K562 (cell line): ENCODE results near the gene EVA1A. TPM values are rescaled to one million over a fixed set of nuclear protein-coding genes. Genes with fewer than 3 reads are reported as not detected.

Experiments
- ATAC-seq: fragments of 200-7000 bp; cut with Tn5 transposase; 3 replicates; pipeline ENCODE4 v1.9.1; 2020; ENCODE audit warnings: moderate library complexity
- BruUV-seq: library from RNA; stranded (reverse); fragments of 400-500 nt; replicated peaks from 2 replicates; lab custom pipeline; 2021; lab: Mats Ljungman, UMichigan
- CTCF ChIA-PET: fragments of 300-600 bp; formaldehyde crosslinking; extraction: SDS; loops from one replicate; lab custom pipeline; 2021; ENCODE audit warnings: low intra/inter-chr PET ratio; lab: Yijun Ruan, JAX
- POLR2A ChIA-PET: fragments of 300-600, 350-650 bp; sonication (Branson Sonifier 250); formaldehyde crosslinking; extraction: SDS; loops from one replicate; lab custom pipeline; 2021; ENCODE audit warnings: antibody characterized with exemption, inconsistent platforms; lab: Yijun Ruan, JAX
- DNase-seq, 4 experiments: peaks; one replicate each; pipeline versions ENCODE4 v3.0.0 to v3.0.0-alpha.2; 2011 to 2018; ENCODE audit warnings: low spot score in 3 of 4, mixed read lengths in 3 of 4; ENCODE audit errors: extremely low read depth in 1 of 4
- FAIRE-seq: peaks from 2 replicates; lab custom pipeline; 2011; peaks lifted over from hg19 to GRCh38; lab: Jason Lieb, UNC
- H2AFZ ChIP-seq: 2 replicates; pipeline ENCODE4 v1.6.0; 2011; ENCODE audit warnings: low read depth, low read length, control low read depth, inconsistent platforms
- H3K27ac ChIP-seq: fragments of 200-600 bp; 3 replicates; pipeline ENCODE4 v1.8.0; 2011; ENCODE audit warnings: low read depth, mild to moderate bottlenecking, control low read depth, inconsistent platforms, low read length, moderate library complexity, mixed read lengths; ENCODE audit errors: extremely low read depth
- H3K27me3 ChIP-seq, 2 experiments: fragments of 300-600 bp in 1 of 2; 2 replicates in 1 of 2; 3 replicates in 1 of 2; pipeline versions ENCODE4 v1.6.0 to v1.8.0; 2011; ENCODE audit warnings: inconsistent platforms in 2 of 2, low read length in 2 of 2, mild to moderate bottlenecking in 1 of 2, mixed read lengths in 1 of 2, moderate library complexity in 1 of 2; ENCODE audit not compliant: control insufficient read depth in 2 of 2, insufficient read depth in 2 of 2
- H3K36me3 ChIP-seq: fragments of 300-600 bp; 3 replicates; pipeline ENCODE4 v1.8.0; 2011; ENCODE audit warnings: mild to moderate bottlenecking, low read length, inconsistent platforms; ENCODE audit not compliant: control insufficient read depth, insufficient read depth
- H3K4me1 ChIP-seq, 2 experiments: fragments of 200-600 bp in 1 of 2; replicated peaks in 1 of 2; 2 replicates in 1 of 2; 3 replicates in 1 of 2; pipeline versions ENCODE4 v1.5.1 to v1.8.0; 2011; ENCODE audit warnings: inconsistent platforms in 2 of 2, low read length in 2 of 2, mild to moderate bottlenecking in 1 of 2, mixed read lengths in 1 of 2, moderate library complexity in 1 of 2; ENCODE audit not compliant: control insufficient read depth in 2 of 2, insufficient read depth in 2 of 2
- H3K4me2 ChIP-seq: 2 replicates; pipeline ENCODE4 v1.6.1; 2011; ENCODE audit warnings: low read length, control low read depth, inconsistent platforms, mixed read lengths; ENCODE audit not compliant: insufficient read depth
- H3K4me3 ChIP-seq: fragments of 200-600 bp; sonication (generic), shearing (Covaris generic); 2 replicates; pipeline ENCODE4 v1.5.1; 2016; ENCODE audit warnings: control low read depth, inconsistent platforms
- H3K79me2 ChIP-seq: fragments of 200-600 bp; 3 replicates; pipeline ENCODE4 v1.8.0; 2011; ENCODE audit warnings: low read length, inconsistent platforms; ENCODE audit not compliant: control insufficient read depth, insufficient read depth
- H3K9ac ChIP-seq, 2 experiments: 2 replicates each; pipeline versions ENCODE4 v1.6.0 to v1.6.1; 2011; ENCODE audit warnings: low read depth in 2 of 2, low read length in 2 of 2, control low read depth in 1 of 2, inconsistent platforms in 1 of 2, mild to moderate bottlenecking in 1 of 2, mixed read lengths in 1 of 2; ENCODE audit not compliant: insufficient read depth in 1 of 2
- H3K9me1 ChIP-seq: one replicate; pipeline ENCODE4 v1.6.0; 2011; ENCODE audit warnings: inconsistent platforms, mild to moderate bottlenecking, low read length, moderate library complexity; ENCODE audit not compliant: control insufficient read depth, insufficient read depth
- H3K9me3 ChIP-seq: replicated peaks from 2 replicates; pipeline ENCODE4 v1.5.1; 2011; ENCODE audit warnings: low read depth, low read length, inconsistent platforms; ENCODE audit not compliant: control insufficient read depth, insufficient read depth
- H4K20me1 ChIP-seq: replicated peaks from 2 replicates; pipeline ENCODE4 v1.6.1; 2011; ENCODE audit warnings: low read length, inconsistent platforms, mixed read lengths; ENCODE audit not compliant: control insufficient read depth, insufficient read depth
- FOXA3 ChIP-seq, 2 experiments: fragments of 450-650 bp in 1 of 2; sonication (generic) in 1 of 2; formaldehyde crosslinking; IDR thresholded peaks in 1 of 2; conservative IDR thresholded peaks in 1 of 2; 2 replicates each; pipeline versions ENCODE4 v1.4.0 to v1.8.0; 2020 to 2022; ENCODE audit warnings: mild to moderate bottlenecking in 2 of 2, missing genetic modification reagents in 1 of 2
- GTF2A2 ChIP-seq: IDR thresholded peaks from 2 replicates; pipeline ENCODE4 v1.6.1; 2016; ENCODE audit warnings: mild to moderate bottlenecking, missing genetic modification characterization, missing compliant biosample characterization
- HNRNPLL ChIP-seq: fragments of 200-400 bp; formaldehyde crosslinking; IDR thresholded peaks from 2 replicates; pipeline ENCODE4 v1.6.1; 2017; ENCODE audit warnings: low read length, low read depth, mild to moderate bottlenecking; ENCODE audit not compliant: poor library complexity, severe bottlenecking
- MYBL2 ChIP-seq, 2 experiments: fragments of 450-650 bp in 1 of 2; sonication (generic) in 1 of 2; formaldehyde crosslinking in 1 of 2; IDR thresholded peaks; 2 replicates each; pipeline versions ENCODE4 v1.6.1 to v1.8.1; 2017 to 2022; ENCODE audit warnings: borderline replicate concordance in 1 of 2, inconsistent platforms in 1 of 2, low read depth in 1 of 2, mild to moderate bottlenecking in 1 of 2, missing genetic modification reagents in 1 of 2, moderate library complexity in 1 of 2
- ZNF24 ChIP-seq: fragments of 450-650 bp; IDR thresholded peaks from 2 replicates; pipeline ENCODE4 v1.6.1; 2016
- ZNF431 ChIP-seq: sonication (generic); formaldehyde crosslinking; IDR thresholded peaks from 2 replicates; pipeline ENCODE4 v1.8.0; 2022; ENCODE audit warnings: mild to moderate bottlenecking, missing genetic modification reagents
- ZNF445 ChIP-seq: fragments of 250-450 bp; sonication (Bioruptor Pico); IDR thresholded peaks from 2 replicates; pipeline ENCODE4 v1.4.0; 2020; ENCODE audit warnings: low read depth, mild to moderate bottlenecking, moderate library complexity
- ZNF57 ChIP-seq: fragments of 450-650 bp; formaldehyde crosslinking; IDR thresholded peaks from 2 replicates; pipeline ENCODE4 v1.4.0; 2020; ENCODE audit warnings: mild to moderate bottlenecking, moderate library complexity
- in situ Hi-C: fragments of 300-500 bp; cut with MboI; formaldehyde crosslinking; loops from 4 replicates; pipeline ENCODE4 v1.15.0; 2018; ENCODE audit warnings: inconsistent platforms, mixed read lengths
- intact Hi-C: fragments of 100-400 bp; cut with micrococcal nuclease; formaldehyde crosslinking; loops from 2 replicates; pipeline ENCODE4 v1.14.2; 2022
- polyA plus RNA-seq, 8 experiments: library from polyadenylated mRNA; depleted of rRNA in 4 of 8; stranded (reverse) in 5 of 8; unstranded in 3 of 8; fragments of >200 nt; fragmentation: Nextera tagmentation in 2 of 8; fragmentation: Illumina TruSeq in 1 of 8; extraction: Ambion mirVana in 2 of 8; extraction: Trizol in 1 of 8; gene quantifications; 2 replicates each; pipeline versions ENCODE4 v1.2.1 to v1.2.3, GENCODE V29; 2011 to 2014; ENCODE audit warnings: inconsistent platforms in 1 of 8, missing spikeins in 1 of 8
- total RNA-seq, 7 experiments: library from RNA; depleted of rRNA in 6 of 7; stranded (reverse); fragments of >200 nt in 6 of 7; fragmentation: Illumina TruSeq in 2 of 7; extraction: Trizol in 2 of 7; gene quantifications; 2 replicates each; pipeline versions ENCODE4 v1.2.1 to v1.2.3, GENCODE V29; 2011 to 2021; ENCODE audit warnings: low replicate concordance in 1 of 7
- TF ChIP-seq, protein P1 (sequence below): fragments of 450-650 bp; IDR thresholded peaks from 2 replicates; pipeline ENCODE4 v1.6.1; 2017; ENCODE audit warnings: antibody characterized with exemption
- TF ChIP-seq, protein P2 (sequence below): fragments of 450-650 bp; IDR thresholded peaks from 2 replicates; pipeline ENCODE4 v1.7.0; 2016; ENCODE audit warnings: borderline replicate concordance
- TF ChIP-seq, protein P3 (sequence below): IDR thresholded peaks from 2 replicates; pipeline ENCODE4 v1.6.1; 2011; ENCODE audit not compliant: insufficient read length; ENCODE audit errors: extremely low read depth

Gene EVA1A
- total and polyA plus RNA-seq, 9 of the 15 experiments (the other 6 are each of a cell fraction or from before 2014, with no cell fraction given) = not detected

DNA sequence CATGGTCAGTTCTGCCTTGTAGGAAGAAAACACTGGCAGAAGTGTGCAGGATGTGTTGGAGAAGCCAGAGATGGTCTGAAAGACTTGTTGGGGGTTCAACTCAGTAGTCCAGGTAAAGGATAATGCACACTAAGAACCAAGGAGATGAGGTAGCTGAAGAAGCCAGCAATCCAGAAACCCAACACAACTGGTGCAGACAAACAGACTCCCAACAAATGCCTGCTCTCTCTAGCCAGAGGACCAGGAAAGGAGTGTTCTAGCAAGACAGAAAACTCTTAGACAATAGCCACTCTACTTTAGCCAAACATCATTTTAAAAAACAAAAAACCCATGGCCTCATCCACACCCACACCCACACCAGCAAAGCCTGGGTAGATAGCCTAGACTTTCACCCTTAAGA, 33.9 kb downstream of the EVA1A start:
- BruUV-seq = no TSS peak
- Histone ChIP-seq H3K4me3 (no peak overlapping the region), H3K4me2 (no peak overlapping the region), H3K79me2 (no peaks in the 10 kb centered on the region), H3K9me1 (no peaks in the 10 kb centered on the region), H3K27ac (no peak overlapping the region), H3K27me3 (no peaks in the 10 kb centered on the region), H4K20me1 (0 out of 2 replicates have a peak, but pooled peaks cover 3% of the 10 kb centered on the region), H3K9me3 (no peaks in the 10 kb centered on the region), H3K36me3 (no peaks in the 10 kb centered on the region), H3K4me1 (no peaks in the 10 kb centered on the region), H3K9ac (no peak overlapping the region), H2AFZ (no peak overlapping the region)
- ATAC-seq (no peak), FAIRE-seq (no peak), DNase-seq (no peak)
- intact Hi-C loops = no loop called here
- TF ChIP-seq ZNF431 (CRISPR knock-in tag) (no peak), FOXA3 (CRISPR knock-in tag; conservative IDR thresholded peaks at IDR 0.05 in 1 of 2, IDR thresholded peaks at IDR 0.05 in 1 of 2) (no peak), ZNF24 (no peak), ZNF445 (no peak), ZNF57 (no peak), HNRNPLL (no peak), GTF2A2 (no peak), MYBL2 (IDR thresholded peaks at IDR 0.05; ENCODE audit: low read depth) (no peak), MYBL2 (CRISPR knock-in tag; IDR thresholded peaks at IDR 0.05; ENCODE audit: borderline replicate concordance) (no peak)
- TF ChIP-seq, protein P1, sequence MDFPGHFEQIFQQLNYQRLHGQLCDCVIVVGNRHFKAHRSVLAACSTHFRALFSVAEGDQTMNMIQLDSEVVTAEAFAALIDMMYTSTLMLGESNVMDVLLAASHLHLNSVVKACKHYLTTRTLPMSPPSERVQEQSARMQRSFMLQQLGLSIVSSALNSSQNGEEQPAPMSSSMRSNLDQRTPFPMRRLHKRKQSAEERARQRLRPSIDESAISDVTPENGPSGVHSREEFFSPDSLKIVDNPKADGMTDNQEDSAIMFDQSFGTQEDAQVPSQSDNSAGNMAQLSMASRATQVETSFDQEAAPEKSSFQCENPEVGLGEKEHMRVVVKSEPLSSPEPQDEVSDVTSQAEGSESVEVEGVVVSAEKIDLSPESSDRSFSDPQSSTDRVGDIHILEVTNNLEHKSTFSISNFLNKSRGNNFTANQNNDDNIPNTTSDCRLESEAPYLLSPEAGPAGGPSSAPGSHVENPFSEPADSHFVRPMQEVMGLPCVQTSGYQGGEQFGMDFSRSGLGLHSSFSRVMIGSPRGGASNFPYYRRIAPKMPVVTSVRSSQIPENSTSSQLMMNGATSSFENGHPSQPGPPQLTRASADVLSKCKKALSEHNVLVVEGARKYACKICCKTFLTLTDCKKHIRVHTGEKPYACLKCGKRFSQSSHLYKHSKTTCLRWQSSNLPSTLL = no peak
- TF ChIP-seq, protein P2, sequence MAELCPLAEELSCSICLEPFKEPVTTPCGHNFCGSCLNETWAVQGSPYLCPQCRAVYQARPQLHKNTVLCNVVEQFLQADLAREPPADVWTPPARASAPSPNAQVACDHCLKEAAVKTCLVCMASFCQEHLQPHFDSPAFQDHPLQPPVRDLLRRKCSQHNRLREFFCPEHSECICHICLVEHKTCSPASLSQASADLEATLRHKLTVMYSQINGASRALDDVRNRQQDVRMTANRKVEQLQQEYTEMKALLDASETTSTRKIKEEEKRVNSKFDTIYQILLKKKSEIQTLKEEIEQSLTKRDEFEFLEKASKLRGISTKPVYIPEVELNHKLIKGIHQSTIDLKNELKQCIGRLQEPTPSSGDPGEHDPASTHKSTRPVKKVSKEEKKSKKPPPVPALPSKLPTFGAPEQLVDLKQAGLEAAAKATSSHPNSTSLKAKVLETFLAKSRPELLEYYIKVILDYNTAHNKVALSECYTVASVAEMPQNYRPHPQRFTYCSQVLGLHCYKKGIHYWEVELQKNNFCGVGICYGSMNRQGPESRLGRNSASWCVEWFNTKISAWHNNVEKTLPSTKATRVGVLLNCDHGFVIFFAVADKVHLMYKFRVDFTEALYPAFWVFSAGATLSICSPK = no peak
- TF ChIP-seq, protein P3, sequence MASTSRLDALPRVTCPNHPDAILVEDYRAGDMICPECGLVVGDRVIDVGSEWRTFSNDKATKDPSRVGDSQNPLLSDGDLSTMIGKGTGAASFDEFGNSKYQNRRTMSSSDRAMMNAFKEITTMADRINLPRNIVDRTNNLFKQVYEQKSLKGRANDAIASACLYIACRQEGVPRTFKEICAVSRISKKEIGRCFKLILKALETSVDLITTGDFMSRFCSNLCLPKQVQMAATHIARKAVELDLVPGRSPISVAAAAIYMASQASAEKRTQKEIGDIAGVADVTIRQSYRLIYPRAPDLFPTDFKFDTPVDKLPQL = no peak
- POLR2A ChIA-PET = no interaction called here
- CTCF ChIA-PET = no interaction called here
- in situ Hi-C loops = no loop called here
